ENCODE data around the gene EEFSEC.

The EEFSEC gene

GRCh38 chr3:128316481-128316891 is 163.2 kb downstream of the EEFSEC start:
- DNase-seq (ENCODE audit: low read depth in 2 of 2), result peak; percentile 15 to 20

GRCh38 chr3:128317101-128317697 is 163.9 kb downstream of the EEFSEC start:
- no peak for DNase-seq (ENCODE audit: low read depth in 2 of 2)

- DNase-seq (ENCODE audit: low read depth in 2 of 2), result no peak
These were observed 164.5 kb downstream of the EEFSEC start for GRCh38 chr3:128317698-128318231.

- no peak for DNase-seq (ENCODE audit: low read depth in 2 of 2)
These were observed 165.1 kb downstream of the EEFSEC start for GRCh38 chr3:128318275-128318941.

- no peak for DNase-seq (ENCODE audit: low read depth in 2 of 2)
These were observed 165.8 kb downstream of the EEFSEC start for GRCh38 chr3:128319107-128319506.

- no peak for DNase-seq (ENCODE audit: low read depth in 2 of 2)
These were observed 166.5 kb downstream of the EEFSEC start for GRCh38 chr3:128319741-128320141.

- no peak for DNase-seq (ENCODE audit: low read depth in 2 of 2)
These were observed 167.5 kb downstream of the EEFSEC start for GRCh38 chr3:128320551-128321340.

- no peak for DNase-seq (ENCODE audit: low read depth in 2 of 2)
These were observed 168.1 kb downstream of the EEFSEC start for GRCh38 chr3:128321418-128321817.

- peak in 1 of 2 donors; percentile 19 for DNase-seq (ENCODE audit: low read depth in 2 of 2)
These were observed 169.0 kb downstream of the EEFSEC start for GRCh38 chr3:128322030-128323022.

- no peak for DNase-seq (ENCODE audit: low read depth in 2 of 2)
These were observed 170.2 kb downstream of the EEFSEC start for GRCh38 chr3:128323206-128324081.

- no peak for DNase-seq (ENCODE audit: low read depth in 2 of 2)
These were observed 171.8 kb downstream of the EEFSEC start for GRCh38 chr3:128324911-128325592.

- DNase-seq (ENCODE audit: low read depth in 2 of 2), result no peak
These were observed 173.0 kb downstream of the EEFSEC start for GRCh38 chr3:128326051-128326823.

GRCh38 chr3:128327606-128328031 is 174.3 kb downstream of the EEFSEC start:
- no peak for DNase-seq (ENCODE audit: low read depth in 2 of 2)

- DNase-seq (ENCODE audit: low read depth in 2 of 2), result no peak
These were observed 175.5 kb downstream of the EEFSEC start for GRCh38 chr3:128328546-128329458.

- DNase-seq (ENCODE audit: low read depth in 2 of 2), result no peak
These were observed 176.4 kb downstream of the EEFSEC start for GRCh38 chr3:128329491-128330213.

GRCh38 chr3:128330214-128330842 is 177.0 kb downstream of the EEFSEC start:
- no peak for DNase-seq (ENCODE audit: low read depth in 2 of 2)
